ENCODE measurements around the gene KRTAP11-1. TPM values are rescaled to one million over a fixed set of nuclear protein-coding genes. Genes with fewer than 3 reads are reported as not detected.

Gene KRTAP11-1
- not detected for polyA plus RNA-seq

- Mint-ChIP-seq H3K4me3 (no peak within 1 kb of the TSS), H3K27ac (no peak within 1 kb of the TSS), H3K27me3 (ENCODE audit: low read depth in 3 of 3) (no peaks in the 10 kb centered on the region), H3K4me1 (no peaks in the 10 kb centered on the region), H3K9me3 (peaks cover 0 to 4% (median 0%) of the 10 kb centered on the region in 6 donors), H3K36me3 (no peaks in the 10 kb centered on the region)
- DNase-seq, result no peak
Measured at GRCh38 chr21:30881480-30881879, at the start of gene KRTAP11-1. Gene KRTAP11-1 (minus strand): TSS chr21:30881580. CDS start chr21:30881524, 56 bp downstream.

GRCh38 chr21:30924146-30924700 is 42.8 kb upstream of the KRTAP11-1 start:
- DNase-seq, result no peak
- Mint-ChIP-seq H3K9me3 (peaks cover 0 to 17% (median 7%) of the 10 kb centered on the region in 6 donors), H3K27me3 (ENCODE audit: low read depth in 3 of 3) (peaks cover 2 to 16% (median 4%) of the 10 kb centered on the region in 3 donors), H3K27ac (no peak overlapping the region), H3K36me3 (peaks cover 0 to 5% (median 0%) of the 10 kb centered on the region in 3 donors), H3K4me3 (no peak overlapping the region), H3K4me1 (no peaks in the 10 kb centered on the region)

- peaks cover 0 to 21% (median under 1%) of the 10 kb centered on the region in 6 donors for H3K9me3 Mint-ChIP-seq
- no peak overlapping the region for H3K27ac Mint-ChIP-seq
- peaks cover 0 to 11% (median 4%) of the 10 kb centered on the region in 3 donors for H3K27me3 Mint-ChIP-seq (ENCODE audit: low read depth in 3 of 3)
- no peak overlapping the region for H3K4me3 Mint-ChIP-seq
- no peaks in the 10 kb centered on the region for H3K4me1 Mint-ChIP-seq
- no peaks in the 10 kb centered on the region for H3K36me3 Mint-ChIP-seq
- DNase-seq, result no peak
Measured at GRCh38 chr21:30921129-30921528, 39.7 kb upstream of the KRTAP11-1 start.

GRCh38 chr21:30917557-30917956 is 36.2 kb upstream of the KRTAP11-1 start:
- Mint-ChIP-seq H3K4me1 (no peaks in the 10 kb centered on the region), H3K9me3 (peaks cover 0 to 15% (median under 1%) of the 10 kb centered on the region in 6 donors), H3K36me3 (no peaks in the 10 kb centered on the region), H3K27me3 (ENCODE audit: low read depth in 3 of 3) (peaks cover 0 to 9% (median 2%) of the 10 kb centered on the region in 3 donors), H3K27ac (no peak overlapping the region), H3K4me3 (no peak overlapping the region)
- no peak for DNase-seq

- Mint-ChIP-seq H3K27me3 (ENCODE audit: low read depth in 3 of 3) (peaks cover 0 to 8% (median 7%) of the 10 kb centered on the region in 3 donors), H3K4me1 (no peaks in the 10 kb centered on the region), H3K27ac (no peak overlapping the region), H3K9me3 (peaks cover 0 to 12% (median 4%) of the 10 kb centered on the region in 6 donors), H3K36me3 (no peaks in the 10 kb centered on the region), H3K4me3 (no peak overlapping the region)
- no peak for DNase-seq
Measured at GRCh38 chr21:30900881-30901280, 19.5 kb upstream of the KRTAP11-1 start.

GRCh38 chr21:30882866-30883597 is 1.7 kb upstream of the KRTAP11-1 start:
- Mint-ChIP-seq H3K9me3 (peaks cover 0 to 4% (median under 1%) of the 10 kb centered on the region in 6 donors), H3K4me3 (no peak overlapping the region), H3K4me1 (no peaks in the 10 kb centered on the region), H3K36me3 (no peaks in the 10 kb centered on the region), H3K27me3 (ENCODE audit: low read depth in 3 of 3) (no peaks in the 10 kb centered on the region), H3K27ac (no peak overlapping the region)
- no peak for DNase-seq

- H3K4me1 Mint-ChIP-seq, result no peaks in the 10 kb centered on the region
- peaks cover 0 to 4% (median 0%) of the 10 kb centered on the region in 6 donors for H3K9me3 Mint-ChIP-seq
- DNase-seq, result no peak
- no peaks in the 10 kb centered on the region for H3K36me3 Mint-ChIP-seq
- no peaks in the 10 kb centered on the region for H3K27me3 Mint-ChIP-seq (ENCODE audit: low read depth in 3 of 3)
- no peak overlapping the region for H3K4me3 Mint-ChIP-seq
- no peak overlapping the region for H3K27ac Mint-ChIP-seq
Measured at GRCh38 chr21:30880914-30881313, 466 bp downstream of the KRTAP11-1 start.

- Mint-ChIP-seq H3K9me3 (peaks cover 0 to 4% (median under 1%) of the 10 kb centered on the region in 6 donors), H3K27me3 (ENCODE audit: low read depth in 3 of 3) (peaks cover 0 to 4% (median 0%) of the 10 kb centered on the region in 3 donors), H3K4me1 (no peaks in the 10 kb centered on the region), H3K27ac (no peak overlapping the region), H3K36me3 (no peaks in the 10 kb centered on the region), H3K4me3 (no peak overlapping the region)
- no peak for DNase-seq
Measured at GRCh38 chr21:30874526-30874925, 6.9 kb downstream of the KRTAP11-1 start.

- peaks cover 0 to 13% (median 0%) of the 10 kb centered on the region in 6 donors for H3K9me3 Mint-ChIP-seq
- no peak overlapping the region for H3K27ac Mint-ChIP-seq
- peaks cover 0 to 4% (median 0%) of the 10 kb centered on the region in 3 donors for H3K36me3 Mint-ChIP-seq
- no peaks in the 10 kb centered on the region for H3K4me1 Mint-ChIP-seq
- DNase-seq, result no peak
- no peak overlapping the region for H3K4me3 Mint-ChIP-seq
- H3K27me3 Mint-ChIP-seq (ENCODE audit: low read depth in 3 of 3), result peaks cover 0 to 3% (median 0%) of the 10 kb centered on the region in 3 donors
Measured at GRCh38 chr21:30847627-30848500, 33.5 kb downstream of the KRTAP11-1 start.

- no peaks in the 10 kb centered on the region for H3K27me3 Mint-ChIP-seq (ENCODE audit: low read depth in 3 of 3)
- no peak overlapping the region for H3K27ac Mint-ChIP-seq
- peaks cover 0 to 15% (median 2%) of the 10 kb centered on the region in 6 donors for H3K9me3 Mint-ChIP-seq
- H3K4me3 Mint-ChIP-seq, result no peak overlapping the region
- no peak for DNase-seq
- H3K4me1 Mint-ChIP-seq, result no peaks in the 10 kb centered on the region
- H3K36me3 Mint-ChIP-seq, result peaks cover 0 to 4% (median 0%) of the 10 kb centered on the region in 3 donors
Measured at GRCh38 chr21:30842990-30843389, 38.4 kb downstream of the KRTAP11-1 start.

GRCh38 chr21:30839304-30839703 is 42.1 kb downstream of the KRTAP11-1 start:
- Mint-ChIP-seq H3K36me3 (no peaks in the 10 kb centered on the region), H3K4me1 (no peaks in the 10 kb centered on the region), H3K9me3 (peaks cover 0 to 9% (median 2%) of the 10 kb centered on the region in 6 donors), H3K4me3 (no peak overlapping the region), H3K27me3 (ENCODE audit: low read depth in 3 of 3) (no peaks in the 10 kb centered on the region), H3K27ac (no peak overlapping the region)
- DNase-seq, result no peak

- Mint-ChIP-seq H3K4me3 (no peak overlapping the region), H3K9me3 (peaks cover 0 to 9% (median 2%) of the 10 kb centered on the region in 6 donors), H3K36me3 (no peaks in the 10 kb centered on the region), H3K27ac (no peak overlapping the region), H3K27me3 (ENCODE audit: low read depth in 3 of 3) (no peaks in the 10 kb centered on the region), H3K4me1 (no peaks in the 10 kb centered on the region)
- no peak for DNase-seq
Measured at GRCh38 chr21:30838536-30838935, 42.8 kb downstream of the KRTAP11-1 start.

- Mint-ChIP-seq H3K36me3 (no peaks in the 10 kb centered on the region), H3K4me1 (no peaks in the 10 kb centered on the region), H3K27me3 (ENCODE audit: low read depth in 3 of 3) (peaks cover 0 to 3% (median 2%) of the 10 kb centered on the region in 3 donors), H3K9me3 (peaks cover 0 to 5% (median under 1%) of the 10 kb centered on the region in 6 donors), H3K4me3 (no peak overlapping the region), H3K27ac (no peak overlapping the region)
- peak in 2 of 3 donors; percentile 1 to 28 for DNase-seq
Measured at GRCh38 chr21:30831194-30831765, 50.1 kb downstream of the KRTAP11-1 start.
